ENCODE data around the gene NUDT12. TPM values are rescaled to one million over a fixed set of nuclear protein-coding genes. Genes with fewer than 3 reads are reported as not detected.

The NUDT12 gene
- total and polyA plus RNA-seq, 4 donors: 5.7 to 25.4 (median 11.3) TPM

DNA sequence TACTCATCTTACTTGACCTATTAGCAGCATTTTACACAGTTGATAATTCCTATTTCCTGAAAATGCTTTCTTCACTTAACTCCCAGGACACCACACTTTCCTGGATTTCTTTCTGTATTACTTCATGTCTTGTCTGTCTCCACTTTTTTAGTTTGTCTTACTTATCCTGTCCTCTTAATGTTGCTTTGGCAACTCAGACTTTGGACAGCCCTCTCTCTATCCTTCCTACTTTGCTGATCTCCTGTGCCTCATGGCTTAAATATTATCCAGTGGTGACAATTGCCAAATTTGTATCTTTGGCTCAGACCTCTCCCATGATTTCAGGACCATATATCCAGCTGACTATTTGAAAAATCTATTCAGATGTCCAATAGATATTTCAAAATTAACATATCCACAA lies 39.8 kb upstream of the NUDT12 start:
- no peaks in the 10 kb centered on the region for H3K27me3 ChIP-seq (ENCODE audit: control insufficient read depth in 3 of 3, insufficient read depth in 3 of 3, low read length in 2 of 3)
- no peak overlapping the region for H3K4me3 ChIP-seq
- no peak overlapping the region for H3K9ac ChIP-seq (ENCODE audit: insufficient read depth in 1 of 2, low read length in 2 of 2)
- H3K36me3 ChIP-seq (ENCODE audit: control insufficient read depth in 4 of 4, insufficient read depth in 4 of 4, low read length in 4 of 4): no peaks in the 10 kb centered on the region
- ATAC-seq (ENCODE audit: insufficient read depth, low FRiP score): no peak
- TF ChIP-seq, protein P1, sequence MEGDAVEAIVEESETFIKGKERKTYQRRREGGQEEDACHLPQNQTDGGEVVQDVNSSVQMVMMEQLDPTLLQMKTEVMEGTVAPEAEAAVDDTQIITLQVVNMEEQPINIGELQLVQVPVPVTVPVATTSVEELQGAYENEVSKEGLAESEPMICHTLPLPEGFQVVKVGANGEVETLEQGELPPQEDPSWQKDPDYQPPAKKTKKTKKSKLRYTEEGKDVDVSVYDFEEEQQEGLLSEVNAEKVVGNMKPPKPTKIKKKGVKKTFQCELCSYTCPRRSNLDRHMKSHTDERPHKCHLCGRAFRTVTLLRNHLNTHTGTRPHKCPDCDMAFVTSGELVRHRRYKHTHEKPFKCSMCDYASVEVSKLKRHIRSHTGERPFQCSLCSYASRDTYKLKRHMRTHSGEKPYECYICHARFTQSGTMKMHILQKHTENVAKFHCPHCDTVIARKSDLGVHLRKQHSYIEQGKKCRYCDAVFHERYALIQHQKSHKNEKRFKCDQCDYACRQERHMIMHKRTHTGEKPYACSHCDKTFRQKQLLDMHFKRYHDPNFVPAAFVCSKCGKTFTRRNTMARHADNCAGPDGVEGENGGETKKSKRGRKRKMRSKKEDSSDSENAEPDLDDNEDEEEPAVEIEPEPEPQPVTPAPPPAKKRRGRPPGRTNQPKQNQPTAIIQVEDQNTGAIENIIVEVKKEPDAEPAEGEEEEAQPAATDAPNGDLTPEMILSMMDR (IDR thresholded peaks at IDR 0.05; ENCODE audit: control extremely low read depth, extremely low read depth): no peak
- no peak for DNase-seq
- H3K4me1 ChIP-seq (ENCODE audit: control insufficient read depth in 5 of 5, insufficient read depth in 5 of 5, low read length in 5 of 5): no peaks in the 10 kb centered on the region
- H3K9me3 ChIP-seq (ENCODE audit: control insufficient read depth in 4 of 4, insufficient read depth in 3 of 4, low read length in 3 of 4): no peaks in the 10 kb centered on the region
- no peak overlapping the region for H3K27ac ChIP-seq (ENCODE audit: low read depth in 1 of 2, low read length in 1 of 2)

DNA sequence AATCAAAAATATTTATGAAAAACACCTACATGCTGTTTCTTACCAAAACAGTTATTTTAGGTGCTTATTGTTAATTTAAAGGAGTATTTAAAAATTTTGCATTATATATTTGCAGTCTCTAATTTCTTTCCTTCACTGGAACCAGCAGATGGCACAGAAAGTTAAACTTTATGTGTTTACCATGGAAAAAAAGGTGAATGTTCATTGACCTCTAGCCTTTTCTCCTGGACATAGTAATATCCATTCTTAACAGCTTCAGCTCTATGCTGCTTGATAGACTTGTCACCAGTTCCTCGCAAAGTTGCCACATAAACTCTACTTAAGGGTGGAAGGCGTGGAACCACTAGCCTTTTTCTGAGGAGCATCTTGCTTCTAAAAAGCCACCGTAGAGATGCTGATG lies 38.7 kb upstream of the NUDT12 start:
- 94 to 95% methylated on average over 3 of the region's 3 CpGs for WGBS, 2 donors
- no peak for ATAC-seq (ENCODE audit: insufficient read depth, low FRiP score)
- H3K9ac ChIP-seq (ENCODE audit: insufficient read depth in 1 of 2, low read length in 2 of 2): no peak overlapping the region

DNA sequence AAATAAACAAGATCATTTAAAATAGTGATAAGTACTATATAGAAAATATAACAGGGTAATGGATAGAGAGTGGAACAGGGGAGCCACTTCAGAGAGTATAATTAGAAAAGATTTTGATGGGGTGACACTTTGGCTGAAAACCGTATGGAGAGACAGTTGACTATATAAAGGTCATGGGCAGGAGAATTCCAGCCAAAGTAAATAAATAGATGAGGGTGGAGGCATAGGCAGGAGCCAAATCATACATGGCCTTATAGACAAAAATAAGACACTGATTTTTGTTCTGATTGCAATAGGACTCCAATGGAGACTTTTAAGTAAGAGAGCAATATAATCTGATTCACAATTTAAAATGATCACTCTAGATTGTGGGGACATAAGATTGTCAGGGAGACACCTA lies 37.5 kb upstream of the NUDT12 start:
- WGBS, 2 donors: 57 to 66% methylated on average over 1 of the region's 1 CpG
- TF ChIP-seq, protein P1 (IDR thresholded peaks at IDR 0.05; ENCODE audit: control extremely low read depth, extremely low read depth): no peak
- Histone ChIP-seq H3K4me1 (ENCODE audit: control insufficient read depth in 5 of 5, insufficient read depth in 5 of 5, low read length in 5 of 5) (no peaks in the 10 kb centered on the region), H3K9ac (ENCODE audit: insufficient read depth in 1 of 2, low read length in 2 of 2) (no peak overlapping the region), H3K4me3 (no peak overlapping the region), H3K27ac (ENCODE audit: low read depth in 1 of 2, low read length in 1 of 2) (no peak overlapping the region), H3K36me3 (ENCODE audit: control insufficient read depth in 4 of 4, insufficient read depth in 4 of 4, low read length in 4 of 4) (no peaks in the 10 kb centered on the region), H3K27me3 (ENCODE audit: control insufficient read depth in 3 of 3, insufficient read depth in 3 of 3, low read length in 2 of 3) (no peaks in the 10 kb centered on the region), H3K9me3 (ENCODE audit: control insufficient read depth in 4 of 4, insufficient read depth in 3 of 4, low read length in 3 of 4) (no peaks in the 10 kb centered on the region)
- no peak for ATAC-seq (ENCODE audit: insufficient read depth, low FRiP score)
- DNase-seq: no peak

More for the DNA sequence above, 38.7 kb upstream of the NUDT12 start:
- H3K4me1 ChIP-seq (ENCODE audit: control insufficient read depth in 5 of 5, insufficient read depth in 5 of 5, low read length in 5 of 5): no peaks in the 10 kb centered on the region
- TF ChIP-seq, protein P1 (IDR thresholded peaks at IDR 0.05; ENCODE audit: control extremely low read depth, extremely low read depth): no peak
- no peak overlapping the region for H3K4me3 ChIP-seq
- no peaks in the 10 kb centered on the region for H3K27me3 ChIP-seq (ENCODE audit: control insufficient read depth in 3 of 3, insufficient read depth in 3 of 3, low read length in 2 of 3)
- H3K27ac ChIP-seq (ENCODE audit: low read depth in 1 of 2, low read length in 1 of 2): no peak overlapping the region
- no peaks in the 10 kb centered on the region for H3K9me3 ChIP-seq (ENCODE audit: control insufficient read depth in 4 of 4, insufficient read depth in 3 of 4, low read length in 3 of 4)
- DNase-seq: no peak
- H3K36me3 ChIP-seq (ENCODE audit: control insufficient read depth in 4 of 4, insufficient read depth in 4 of 4, low read length in 4 of 4): no peaks in the 10 kb centered on the region

DNA sequence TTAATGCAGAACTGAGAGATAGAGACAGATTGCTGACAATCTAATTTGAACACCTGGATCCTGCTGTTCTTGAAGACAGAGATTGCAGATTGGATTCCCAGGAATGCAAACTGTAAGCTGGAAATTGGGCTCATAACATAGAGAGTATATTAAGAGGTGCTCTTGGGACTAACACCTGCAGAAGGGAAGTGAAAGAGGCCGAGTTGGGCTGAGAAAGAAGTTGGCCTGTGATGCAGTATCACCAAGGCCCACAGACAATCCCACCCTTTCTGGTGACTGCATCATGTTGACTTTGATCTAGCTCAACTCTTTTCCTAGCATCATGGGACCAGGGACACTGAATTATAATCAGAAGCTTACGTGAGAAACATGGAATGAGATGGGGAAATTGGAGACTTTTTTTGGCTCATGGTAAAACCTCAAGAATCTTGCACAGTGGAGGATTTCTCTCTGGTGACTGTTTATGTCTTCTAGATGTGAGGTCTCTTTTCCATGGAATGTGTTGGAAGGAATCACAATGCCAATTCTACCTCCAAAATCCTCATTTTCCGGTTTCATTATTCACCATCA lies 36.5 kb upstream of the NUDT12 start:
- Histone ChIP-seq H3K4me1 (ENCODE audit: control insufficient read depth in 5 of 5, insufficient read depth in 5 of 5, low read length in 5 of 5) (no peaks in the 10 kb centered on the region), H3K27ac (ENCODE audit: low read depth in 1 of 2, low read length in 1 of 2) (no peak overlapping the region), H3K9ac (ENCODE audit: insufficient read depth in 1 of 2, low read length in 2 of 2) (no peak overlapping the region), H3K9me3 (ENCODE audit: control insufficient read depth in 4 of 4, insufficient read depth in 3 of 4, low read length in 3 of 4) (no peaks in the 10 kb centered on the region), H3K36me3 (ENCODE audit: control insufficient read depth in 4 of 4, insufficient read depth in 4 of 4, low read length in 4 of 4) (no peaks in the 10 kb centered on the region), H3K27me3 (ENCODE audit: control insufficient read depth in 3 of 3, insufficient read depth in 3 of 3, low read length in 2 of 3) (no peaks in the 10 kb centered on the region), H3K4me3 (no peak overlapping the region)
- ATAC-seq (ENCODE audit: insufficient read depth, low FRiP score) (no peak), DNase-seq (no peak)
- 87 to 91% methylated on average over 3 of the region's 3 CpGs for WGBS, 2 donors
- TF ChIP-seq, protein P1 (IDR thresholded peaks at IDR 0.05; ENCODE audit: control extremely low read depth, extremely low read depth): no peak
